Suppressor macrophage (primary cell): Measurements from ENCODE around the gene HSD3B2.
A peak's percentile ranks its signal among the peaks of the same experiment; 100 is the strongest.
"Not testable (repeated sequence)": the region's sequence is repeated elsewhere in the genome, so short reads cannot be mapped to it uniquely, and the experiment has no call there.

Experiments used
- DNase-seq, 4 experiments: peaks; one replicate each; pipeline ENCODE4 v3.0.0-alpha.2; 2020 to 2022
- total RNA-seq, 17 experiments: gene quantifications; one replicate each; lab custom pipeline; 2026; ENCODE audit warnings: mixed read lengths in 6 of 17, inconsistent platforms in 3 of 17; lab: John Stamatoyannopoulos, UW

The HSD3B2 gene
- total RNA-seq, result 0 to 0.99 (median 0) reads per million in 17 experiments

DNA sequence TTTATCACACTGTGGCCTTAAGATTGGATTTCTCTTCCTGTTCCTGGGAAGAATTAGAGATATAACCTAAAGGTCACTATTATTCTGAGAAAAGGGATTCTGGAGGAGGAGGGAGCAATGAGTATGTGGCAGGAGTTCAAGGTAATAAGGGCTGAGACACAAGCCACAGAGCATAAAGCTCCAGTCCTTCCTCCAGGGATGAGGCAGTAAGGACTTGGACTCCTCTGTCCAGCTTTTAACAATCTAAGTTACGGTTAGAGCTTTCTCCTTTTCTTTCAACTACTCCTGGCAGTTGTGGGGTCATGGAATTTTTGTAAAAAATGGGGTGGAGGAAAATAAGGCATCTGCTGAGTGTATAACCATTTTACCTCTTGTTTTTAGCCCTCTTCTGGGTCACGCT is at the start of gene HSD3B2:
Gene HSD3B2, plus strand, starts transcription at position 201 of the 400 bp plus-strand sequence. CDS start 270 bp downstream, outside the sequence.
- DNase-seq, result no peak

GRCh38 chr1:119366424-119366823 is 48.5 kb upstream of the HSD3B2 start:
- DNase-seq, result no peak

DNA sequence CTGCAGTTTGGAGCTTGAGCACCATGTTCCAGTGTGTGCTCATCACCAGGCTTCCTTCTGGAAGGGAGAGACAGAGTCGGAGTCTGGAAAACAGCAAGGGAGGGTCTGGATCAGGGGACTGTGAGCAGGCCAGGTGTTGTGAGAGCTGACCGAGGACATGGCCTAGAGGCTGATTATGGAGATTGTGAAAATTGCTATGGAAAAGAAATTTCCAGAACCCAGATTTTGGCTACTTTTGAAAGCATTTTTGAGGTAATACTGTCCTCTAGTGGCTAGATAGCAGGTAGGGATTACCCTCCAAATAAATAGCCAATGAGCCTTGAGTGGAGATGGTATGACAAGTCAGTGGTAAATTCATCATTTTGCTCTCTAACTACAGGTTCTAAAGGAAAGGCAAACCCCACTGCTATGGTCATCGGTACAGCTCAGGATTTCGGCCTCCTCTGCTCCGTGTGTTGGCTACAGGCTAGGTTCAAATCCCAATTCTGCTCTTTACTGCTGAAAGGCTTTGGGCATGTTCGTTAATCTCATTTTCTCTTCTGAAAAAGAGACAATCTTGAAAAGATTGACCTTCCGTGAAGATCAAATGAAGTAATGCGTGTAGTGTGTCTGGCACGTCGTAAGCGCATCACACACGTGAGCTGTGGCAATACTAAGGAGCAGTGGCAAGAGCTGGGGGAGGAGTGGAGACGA is 47.4 kb upstream of the HSD3B2 start:
- DNase-seq, result peak in 2 of 4 experiments; percentile 24 to 28

GRCh38 chr1:119368554-119368953 is 46.4 kb upstream of the HSD3B2 start, which contains the start of gene HAO2:
Gene HAO2 (plus strand): TSS chr1:119368785. CDS start chr1:119381086, 12,301 bp downstream.
- no peak for DNase-seq

DNA sequence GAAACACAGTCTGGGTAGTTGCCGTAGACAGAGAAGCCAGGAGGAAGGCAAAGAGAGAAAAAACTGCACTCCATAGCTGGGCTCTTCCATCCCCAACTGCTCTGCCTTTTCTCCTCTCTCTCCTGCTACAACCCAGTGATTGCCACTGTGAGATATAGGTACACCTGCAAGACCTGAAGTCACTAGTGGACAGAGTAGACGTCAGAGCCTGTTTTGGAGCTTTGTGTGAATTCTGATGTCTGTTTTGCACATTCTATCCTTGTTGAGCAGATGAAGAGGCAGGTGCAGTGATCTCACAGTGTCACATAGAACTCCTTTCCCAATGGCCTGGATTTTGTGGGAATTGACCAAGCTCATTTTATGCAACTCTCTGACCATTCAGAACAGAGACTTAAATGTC is 44.2 kb upstream of the HSD3B2 start:
- DNase-seq, result no peak

- no peak for DNase-seq
Measured at GRCh38 chr1:119371815-119372214, 43.1 kb upstream of the HSD3B2 start.

GRCh38 chr1:119372503-119373086 is 42.4 kb upstream of the HSD3B2 start:
- no peak for DNase-seq

- no peak for DNase-seq
Measured at GRCh38 chr1:119373465-119373864, 41.5 kb upstream of the HSD3B2 start.

DNA sequence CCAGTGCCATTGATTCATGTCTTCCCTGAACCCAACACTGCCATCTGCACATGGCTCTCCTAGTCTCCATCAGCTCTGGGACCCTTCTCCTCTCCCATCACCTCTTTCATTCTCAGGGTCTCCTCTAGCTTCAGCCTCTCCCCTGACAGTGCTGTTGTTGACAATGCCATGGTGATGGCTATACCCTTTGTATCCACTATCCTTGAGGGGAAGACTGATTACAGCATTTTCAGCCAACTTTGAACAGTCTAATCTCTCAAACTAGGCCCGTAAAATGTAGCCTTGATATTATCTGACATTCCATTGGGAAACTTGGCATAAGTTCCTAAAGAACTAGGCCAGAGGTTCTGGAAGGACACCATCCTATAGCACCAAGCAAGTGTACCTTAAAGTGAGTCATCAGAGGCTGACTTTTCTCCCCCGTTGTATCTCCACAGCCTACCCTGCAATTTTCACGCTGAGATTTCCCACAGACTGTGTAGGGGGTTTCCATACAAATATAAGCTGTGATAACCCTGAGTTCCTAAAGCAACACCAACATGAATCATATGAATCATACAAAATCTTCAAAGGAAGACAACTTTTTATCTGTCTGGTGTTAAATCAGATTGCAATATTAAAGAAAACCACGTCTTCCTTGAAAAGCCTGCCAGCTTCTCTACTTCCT is 40.6 kb upstream of the HSD3B2 start:
- DNase-seq, result no peak

DNA sequence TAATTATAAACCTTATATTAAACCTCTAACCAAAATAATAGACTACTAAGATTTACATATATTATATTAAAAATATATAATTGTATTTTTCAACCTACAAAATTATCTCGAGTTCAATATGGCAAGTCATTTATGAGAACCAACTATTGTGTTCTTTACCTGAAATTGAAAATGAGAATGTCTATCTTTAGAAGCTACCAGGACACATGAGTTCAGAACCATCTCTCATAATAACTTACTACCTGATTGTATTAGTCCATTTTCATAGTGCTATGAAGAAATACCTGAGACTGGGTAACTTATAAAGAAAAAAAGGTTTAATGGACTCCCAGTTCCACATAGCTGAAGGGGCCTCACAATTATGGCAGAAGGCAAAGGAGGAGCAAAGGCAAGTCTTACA is 39.6 kb upstream of the HSD3B2 start:
- no peak for DNase-seq

DNA sequence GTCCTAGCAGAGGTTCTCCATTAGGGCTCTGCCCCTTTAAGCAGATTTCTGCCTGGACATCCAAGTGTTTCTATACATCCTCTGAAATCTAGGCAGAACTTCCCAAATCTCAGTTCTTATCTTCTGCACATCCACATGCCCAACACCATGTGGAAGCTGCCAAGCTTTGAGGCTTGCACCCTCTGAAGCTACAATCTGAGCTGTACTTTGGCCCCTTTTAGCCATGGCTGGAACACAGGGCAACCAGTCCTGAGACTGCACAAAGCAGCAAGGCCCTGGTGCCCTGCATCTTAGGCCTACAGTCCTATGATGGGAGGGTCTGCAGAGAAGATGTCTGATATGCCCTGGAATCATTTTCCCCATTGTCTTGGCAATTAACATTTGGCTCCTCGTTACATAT is 38.4 kb upstream of the HSD3B2 start:
- DNase-seq, result no peak

DNA sequence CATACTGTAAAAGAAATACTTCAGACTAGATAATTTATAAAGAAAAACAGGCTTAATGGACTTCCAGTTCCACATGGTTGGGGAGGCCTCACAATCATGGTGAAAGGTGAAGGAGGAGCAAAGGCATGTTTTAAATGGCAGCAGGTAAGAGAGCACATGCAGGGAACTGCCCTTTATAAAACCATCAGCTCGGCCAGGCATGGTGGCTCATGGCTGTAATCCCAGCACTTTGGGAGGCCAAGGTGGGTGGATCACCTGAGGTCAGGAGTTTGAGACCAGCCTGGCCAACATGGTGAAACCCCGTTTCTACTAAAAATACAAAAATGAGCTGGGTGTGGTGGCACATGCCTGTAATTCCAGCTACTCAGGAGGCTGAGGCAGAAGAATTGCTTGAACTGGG is 37.4 kb upstream of the HSD3B2 start:
- not testable (repeated sequence) for DNase-seq

DNA sequence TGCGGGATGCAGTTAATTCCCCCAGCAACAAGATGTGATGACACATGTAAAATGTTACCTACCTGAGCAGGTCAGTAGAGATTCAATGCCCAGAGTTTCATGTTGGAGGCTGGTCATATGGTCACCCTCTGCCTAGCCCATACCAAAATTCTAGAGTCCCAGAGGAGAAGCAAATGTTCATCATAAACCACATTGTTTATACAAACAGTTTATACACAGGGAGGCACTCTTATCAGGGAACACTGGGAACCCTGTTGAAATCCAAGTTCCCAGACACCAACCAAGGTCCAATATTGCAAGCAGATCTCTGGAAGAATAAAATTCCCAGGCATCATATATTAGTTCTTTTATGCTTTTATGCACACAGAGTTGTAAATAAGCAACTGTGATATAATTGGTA is 35.8 kb upstream of the HSD3B2 start:
- no peak for DNase-seq

DNA sequence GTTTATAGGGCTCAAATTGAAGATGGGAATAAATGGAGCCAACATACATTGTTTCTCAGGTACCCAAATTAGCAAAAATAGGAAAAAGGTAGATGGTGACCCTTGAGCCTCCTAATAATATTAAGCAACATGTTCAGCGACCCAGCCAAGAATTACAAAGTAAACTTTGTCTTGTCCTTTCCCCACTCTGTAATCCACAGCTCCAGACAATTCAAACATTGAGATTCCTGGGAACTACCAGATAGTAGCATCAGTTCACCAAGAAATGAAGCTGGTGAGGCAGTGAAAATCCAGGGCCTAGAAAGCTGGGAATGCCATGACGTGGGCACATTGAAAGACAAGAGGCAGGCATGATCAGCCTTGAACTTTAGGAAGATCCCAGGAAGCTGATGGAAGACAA is 34.6 kb upstream of the HSD3B2 start:
- no peak for DNase-seq

GRCh38 chr1:119380983-119381662 is 33.8 kb upstream of the HSD3B2 start:
- no peak for DNase-seq

DNA sequence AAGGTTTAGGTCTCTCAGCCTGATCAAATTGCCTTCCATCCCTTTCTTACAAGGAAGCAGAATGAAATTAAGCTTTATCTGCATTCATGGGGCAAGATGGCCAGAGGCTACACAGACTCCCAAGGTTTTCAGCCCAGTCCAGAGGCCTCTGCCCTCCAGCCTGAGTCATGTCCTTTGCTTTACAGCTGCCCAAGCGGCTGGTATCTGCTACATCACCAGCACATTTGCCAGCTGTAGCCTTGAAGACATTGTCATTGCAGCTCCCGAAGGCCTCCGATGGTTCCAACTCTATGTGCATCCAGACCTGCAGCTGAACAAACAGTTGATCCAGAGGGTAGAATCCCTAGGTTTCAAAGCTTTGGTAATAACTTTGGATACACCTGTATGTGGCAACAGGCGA is 30.4 kb upstream of the HSD3B2 start:
- no peak for DNase-seq

- no peak for DNase-seq
Measured at GRCh38 chr1:119385650-119386049, 29.3 kb upstream of the HSD3B2 start.

DNA sequence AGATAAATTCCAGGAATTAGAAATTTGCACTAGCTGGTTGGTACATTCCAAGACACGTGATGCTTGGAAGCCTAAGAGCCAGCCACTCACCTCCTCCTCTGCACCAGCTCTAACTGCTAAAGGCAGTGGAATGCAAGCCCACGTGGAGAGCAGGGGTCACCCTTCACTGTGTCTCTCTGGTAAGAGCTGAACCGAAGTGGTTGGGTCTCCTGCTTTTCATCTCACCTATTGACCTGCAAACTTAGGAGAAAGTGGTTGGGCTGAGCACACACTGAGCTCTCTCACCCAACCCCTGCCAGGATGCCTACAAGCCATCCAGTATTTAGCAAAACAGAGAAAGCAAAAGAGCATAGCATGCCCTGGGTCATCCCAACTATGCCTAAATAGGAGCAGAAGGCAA is 27.1 kb upstream of the HSD3B2 start:
- DNase-seq, result no peak

DNA sequence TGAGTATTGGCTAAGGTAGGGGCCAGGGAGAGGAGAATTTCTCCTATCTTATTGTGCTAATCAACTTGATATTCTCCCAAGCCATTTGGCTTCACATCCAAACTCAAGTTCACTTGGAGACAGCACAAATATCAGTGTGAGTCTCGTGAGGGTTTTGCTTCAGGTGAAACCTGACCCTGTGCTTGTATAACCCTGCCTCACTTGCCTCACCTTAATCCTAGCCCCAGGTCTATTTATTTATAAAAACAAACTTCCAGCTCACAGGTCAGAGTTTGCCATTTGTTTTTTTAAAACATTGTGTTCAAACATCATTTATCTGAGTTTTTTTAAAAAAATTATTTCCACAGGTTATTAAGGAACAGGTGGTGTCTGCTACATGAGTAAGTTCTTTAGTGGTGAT is 26.5 kb upstream of the HSD3B2 start:
- no peak for DNase-seq

- DNase-seq, result no peak
Measured at GRCh38 chr1:119390526-119390925, 24.4 kb upstream of the HSD3B2 start.

- DNase-seq, result no peak
Measured at GRCh38 chr1:119391749-119392148, 23.2 kb upstream of the HSD3B2 start.

DNA sequence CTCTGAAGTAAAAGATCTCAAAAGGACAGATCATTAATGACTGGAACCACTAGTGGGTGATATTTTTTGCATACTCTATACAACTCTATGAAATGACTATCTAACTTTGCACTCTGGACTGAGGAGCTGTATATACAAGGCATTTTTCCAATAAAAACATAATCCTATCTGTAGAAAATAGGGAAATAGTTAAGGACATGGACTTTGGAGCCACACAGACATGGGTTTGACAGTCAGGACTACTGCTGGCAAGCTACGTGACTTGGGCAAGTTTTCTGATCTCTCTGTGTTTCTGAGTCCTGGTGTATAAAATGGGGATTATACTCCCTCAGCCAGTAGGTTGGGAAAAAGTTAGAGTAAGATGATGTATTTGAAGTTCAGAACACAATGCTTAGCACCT is 20.9 kb upstream of the HSD3B2 start:
- no peak for DNase-seq

- DNase-seq, result no peak
Measured at GRCh38 chr1:119396982-119397381, 18.0 kb upstream of the HSD3B2 start.
